HEK293 (cell line): ENCODE measurements around the gene NLK.
A peak's percentile ranks its signal among the peaks of the same experiment; 100 is the strongest.

ENCODE experiments used
- CTCF ChIA-PET: fragments of 350-600 bp; formaldehyde crosslinking; extraction: SDS; loops from one replicate; lab custom pipeline; 2021; ENCODE audit warnings: antibody characterized with exemption; lab: Yijun Ruan, JAX
- POLR2A ChIA-PET: fragments of 300-600 bp; formaldehyde crosslinking; extraction: SDS; loops from one replicate; lab custom pipeline; 2020; ENCODE audit warnings: antibody characterized with exemption, inconsistent platforms; lab: Yijun Ruan, JAX
- H3K27ac ChIP-seq: fragments of 200-500 bp; sonication (Bioruptor generic); 2 replicates; pipeline ENCODE4 v1.5.1; 2014; ENCODE audit warnings: low read depth, low read length, control low read depth, inconsistent platforms; ENCODE audit errors: extremely low read depth
- H3K36me3 ChIP-seq, 2 experiments: fragments of 200-500 bp in 1 of 2; sonication (Bioruptor generic) in 1 of 2; 1 replicate in 1 of 2; 2 replicates in 1 of 2; pipeline ENCODE4 v1.5.1; 2014 to 2017; ENCODE audit warnings: inconsistent platforms in 2 of 2, low read length in 2 of 2; ENCODE audit not compliant: control insufficient read depth in 2 of 2, insufficient read depth in 1 of 2
- H3K4me1 ChIP-seq: fragments of 200-500 bp; sonication (Bioruptor generic); 2 replicates; pipeline ENCODE4 v1.5.1; 2014; ENCODE audit warnings: mild to moderate bottlenecking, low read length, inconsistent platforms; ENCODE audit not compliant: control insufficient read depth, insufficient read depth
- H3K4me3 ChIP-seq: 2 replicates; pipeline ENCODE4 v1.5.1; 2011; ENCODE audit warnings: low read depth, mild to moderate bottlenecking, control low read depth, low read length, moderate library complexity
- H3K9me3 ChIP-seq: fragments of 200-500 bp; sonication (Bioruptor generic); 2 replicates; pipeline ENCODE4 v1.5.1; 2014; ENCODE audit warnings: low read depth, low read length, inconsistent platforms; ENCODE audit not compliant: control insufficient read depth, insufficient read depth
- AEBP2 ChIP-seq: fragments of 450-650 bp; formaldehyde crosslinking; IDR thresholded peaks from 2 replicates; pipeline ENCODE4 v1.5.1; 2016; ENCODE audit warnings: missing biosample characterization, missing genetic modification characterization, borderline replicate concordance
- GLI4 ChIP-seq: fragments of 450-650 bp; formaldehyde crosslinking; IDR thresholded peaks from 2 replicates; pipeline ENCODE4 v1.5.1; 2016; ENCODE audit warnings: missing biosample characterization, missing genetic modification characterization
- HIC1 ChIP-seq: fragments of 450-650 bp; formaldehyde crosslinking; IDR thresholded peaks from 2 replicates; pipeline ENCODE4 v1.5.1; 2016; ENCODE audit warnings: missing biosample characterization, missing genetic modification characterization
- KLF10 ChIP-seq: fragments of 450-650 bp; IDR thresholded peaks from 2 replicates; pipeline ENCODE4 v1.5.1; 2018; ENCODE audit warnings: missing biosample characterization, mild to moderate bottlenecking, missing genetic modification characterization
- PRDM6 ChIP-seq: fragments of 450-650 bp; formaldehyde crosslinking; IDR thresholded peaks from 2 replicates; pipeline ENCODE4 v1.5.1; 2017; ENCODE audit warnings: missing biosample characterization, missing genetic modification characterization
- ZBTB21 ChIP-seq: fragments of 450-650 bp; formaldehyde crosslinking; IDR thresholded peaks from 2 replicates; pipeline ENCODE4 v1.5.1; 2017; ENCODE audit warnings: missing biosample characterization, missing genetic modification characterization
- ZBTB26 ChIP-seq: fragments of 450-650 bp; formaldehyde crosslinking; optimal IDR thresholded peaks from 2 replicates; pipeline ENCODE3; 2016; ENCODE audit warnings: missing biosample characterization, mild to moderate bottlenecking, missing genetic modification characterization
- ZIC2 ChIP-seq: fragments of 450-650 bp; formaldehyde crosslinking; IDR thresholded peaks from 2 replicates; pipeline ENCODE4 v1.5.1; 2016; ENCODE audit warnings: missing biosample characterization, missing genetic modification characterization
- ZNF19 ChIP-seq: fragments of 450-650 bp; formaldehyde crosslinking; IDR thresholded peaks from 2 replicates; pipeline ENCODE4; 2016; ENCODE audit warnings: missing biosample characterization, missing genetic modification characterization, low read depth
- ZNF248 ChIP-seq: fragments of 450-650 bp; formaldehyde crosslinking; IDR thresholded peaks from 2 replicates; pipeline ENCODE4 v1.5.1; 2017; ENCODE audit warnings: missing biosample characterization, missing genetic modification characterization
- ZNF654 ChIP-seq: fragments of 450-650 bp; formaldehyde crosslinking; IDR thresholded peaks from 2 replicates; pipeline ENCODE4 v1.5.1; 2016; ENCODE audit warnings: low read depth, missing biosample characterization, missing genetic modification characterization
- ZNF670 ChIP-seq: fragments of 450-650 bp; formaldehyde crosslinking; IDR thresholded peaks from 2 replicates; pipeline ENCODE4 v1.5.1; 2016; ENCODE audit warnings: missing biosample characterization, missing genetic modification characterization, low read depth
- ZXDB ChIP-seq: fragments of 450-650 bp; formaldehyde crosslinking; IDR thresholded peaks from 2 replicates; pipeline ENCODE4 v1.5.1; 2016; ENCODE audit warnings: missing biosample characterization, missing genetic modification characterization

The NLK gene

GRCh38 chr17:28141773-28142172 lies 99.3 kb downstream of the NLK start (continued):
- no peak for TF ChIP-seq HIC1
- no peak for TF ChIP-seq ZBTB21 (tag by site-specific recombination)
- TF ChIP-seq ZNF654, result no peak
- no peak for TF ChIP-seq ZNF248 (tag by site-specific recombination)

- Histone ChIP-seq H3K4me1 (peaks cover 7% of the 10 kb centered on the region; the same call in 1 of the 2 replicates), H3K9me3 (no peaks in the 10 kb centered on the region), H3K4me3 (no peak overlapping the region)
- CTCF ChIA-PET, result interaction anchor here (0.6 kb wide), 1 partner anchor 326 kb away, joined by 4 read pairs; no protein-coding TSS in a partner anchor
- POLR2A ChIA-PET, result interaction anchor here (0.6 kb wide), 1 partner anchor 27 kb away, joined by 3 read pairs; no protein-coding TSS in a partner anchor
- TF ChIP-seq KLF10 (tag by site-specific recombination) (no peak), ZNF19 (tag by site-specific recombination) (no peak), AEBP2 (tag by site-specific recombination) (no peak), ZBTB26 (tag by site-specific recombination) (no peak), ZNF670 (tag by site-specific recombination) (no peak), ZXDB (tag by site-specific recombination) (no peak)
- TF ChIP-seq, all 188 proteins: peak for 0
- Histone ChIP-seq H3K36me3 (no peaks in the 10 kb centered on the region; a peak in 2 of 3 replicates), H3K27ac (no peak overlapping the region)
These were observed 99.8 kb downstream of the NLK start for GRCh38 chr17:28142305-28142704.

GRCh38 chr17:28144019-28144418 lies 101.5 kb downstream of the NLK start:
- ChIA-PET POLR2A (interaction anchor here (0.6 to 0.7 kb wide), 3 partner anchors 435 to 1150 kb away, joined by 3 to 4 read pairs (median 3); partner anchors contain the start of gene NUFIP2), CTCF (interaction anchor here (0.6 kb wide), 1 partner anchor 38 kb away, joined by 3 read pairs; no protein-coding TSS in a partner anchor)
- H3K4me3 ChIP-seq, result no peak overlapping the region
- no peak overlapping the region for H3K27ac ChIP-seq
- no peaks in the 10 kb centered on the region for H3K9me3 ChIP-seq
- TF ChIP-seq PRDM6 (peak; percentile 51; the same call in 1 of the 2 replicates), ZIC2 (tag by site-specific recombination) (no peak)
- H3K36me3 ChIP-seq, result no peaks in the 10 kb centered on the region; a peak in 2 of 3 replicates
- peaks cover 7% of the 10 kb centered on the region; the same call in 1 of the 2 replicates for H3K4me1 ChIP-seq

GRCh38 chr17:28145348-28145747 lies 102.9 kb downstream of the NLK start:
- H3K36me3 ChIP-seq, result no peaks in the 10 kb centered on the region; a peak in 2 of 3 replicates
- TF ChIP-seq PRDM6, result 0 out of 2 replicates have a peak, but pooled peaks have one; percentile 10
- no peak for TF ChIP-seq GLI4
- ChIA-PET POLR2A (no interaction called here), CTCF (interaction anchor here (1.0 kb wide), 1 partner anchor 164 kb away, joined by 4 read pairs; no protein-coding TSS in a partner anchor)
- no peak overlapping the region for H3K4me3 ChIP-seq
- H3K4me1 ChIP-seq, result peaks cover 7% of the 10 kb centered on the region; the same call in 1 of the 2 replicates
- no peak overlapping the region for H3K27ac ChIP-seq
- H3K9me3 ChIP-seq, result no peaks in the 10 kb centered on the region
